GM18502 (cell line): ENCODE results near the gene GOLGB1.
"Not testable (repeated sequence)": the region's sequence is repeated elsewhere in the genome, so short reads cannot be mapped to it uniquely, and the experiment has no call there.

Source experiments
- ATAC-seq: cut with Tn5 transposase; IDR thresholded peaks from one replicate; pipeline ENCODE4 v1.9.1; 2021; ENCODE audit warnings: mild to moderate bottlenecking; ENCODE audit not compliant: unreplicated experiment, poor library complexity

GOLGB1 gene

GRCh38 chr3:121749276-121750086, at the start of gene GOLGB1:
Gene GOLGB1 (minus strand): TSS chr3:121749741. CDS start chr3:121730971, 18,770 bp downstream.
- peak; percentile 97 for ATAC-seq

GRCh38 chr3:121796970-121797369, 47.4 kb upstream of the GOLGB1 start:
- ATAC-seq: no peak

- peak; percentile 62 for ATAC-seq
Measured at GRCh38 chr3:121794264-121794983, 44.9 kb upstream of the GOLGB1 start.

GRCh38 chr3:121793078-121793477, 43.5 kb upstream of the GOLGB1 start:
- ATAC-seq: peak; percentile 60

- no peak for ATAC-seq
Measured at GRCh38 chr3:121786485-121786884, 36.9 kb upstream of the GOLGB1 start.

GRCh38 chr3:121782784-121783183, 33.2 kb upstream of the GOLGB1 start:
- ATAC-seq: not testable (repeated sequence)

GRCh38 chr3:121781611-121782010, 32.1 kb upstream of the GOLGB1 start:
- no peak for ATAC-seq

GRCh38 chr3:121775095-121775494, 25.6 kb upstream of the GOLGB1 start:
- not testable (repeated sequence) for ATAC-seq

- no peak for ATAC-seq
Measured at GRCh38 chr3:121769246-121769645, 19.7 kb upstream of the GOLGB1 start.

GRCh38 chr3:121768452-121768851, 18.9 kb upstream of the GOLGB1 start:
- no peak for ATAC-seq

- ATAC-seq: no peak
Measured at GRCh38 chr3:121759541-121760202, 10.1 kb upstream of the GOLGB1 start.

- no peak for ATAC-seq
Measured at GRCh38 chr3:121758727-121759450, 9.3 kb upstream of the GOLGB1 start.

GRCh38 chr3:121757812-121758545, 8.4 kb upstream of the GOLGB1 start:
- no peak for ATAC-seq

GRCh38 chr3:121757087-121757811, 7.7 kb upstream of the GOLGB1 start:
- no peak for ATAC-seq

GRCh38 chr3:121752772-121753171, 3.2 kb upstream of the GOLGB1 start:
- ATAC-seq: no peak

- no peak for ATAC-seq
Measured at GRCh38 chr3:121752261-121752660, 2.7 kb upstream of the GOLGB1 start.

GRCh38 chr3:121750087-121750415, 510 bp upstream of the GOLGB1 start:
- ATAC-seq: no peak

- ATAC-seq: peak; percentile 22
Measured at GRCh38 chr3:121748680-121749275, 763 bp downstream of the GOLGB1 start.

GRCh38 chr3:121747976-121748375, 1.6 kb downstream of the GOLGB1 start:
- no peak for ATAC-seq
